G401 (cell line): ENCODE measurements around the gene WARS2. TPM values are rescaled to one million over a fixed set of nuclear protein-coding genes. Genes with fewer than 3 reads are reported as not detected.

Experiments used
- DNase-seq: peaks from one replicate; pipeline ENCODE4 v3.0.0-alpha.2; 2015; ENCODE audit warnings: low spot score
- in situ Hi-C: cut with HindIII; loops from 2 replicates; pipeline ENCODE4 v1.10.0; 2016; ENCODE audit warnings: low sequenced_read_pairs, mixed read lengths
- total RNA-seq: library from RNA; depleted of rRNA; stranded (reverse); fragments of >200 nt; shearing (Covaris generic); gene quantifications from 2 replicates; pipeline ENCODE4 v1.2.3, GENCODE V29; 2014

The WARS2 gene
- total RNA-seq, 1 experiment from 2014 or later, result 15.5 TPM

DNA sequence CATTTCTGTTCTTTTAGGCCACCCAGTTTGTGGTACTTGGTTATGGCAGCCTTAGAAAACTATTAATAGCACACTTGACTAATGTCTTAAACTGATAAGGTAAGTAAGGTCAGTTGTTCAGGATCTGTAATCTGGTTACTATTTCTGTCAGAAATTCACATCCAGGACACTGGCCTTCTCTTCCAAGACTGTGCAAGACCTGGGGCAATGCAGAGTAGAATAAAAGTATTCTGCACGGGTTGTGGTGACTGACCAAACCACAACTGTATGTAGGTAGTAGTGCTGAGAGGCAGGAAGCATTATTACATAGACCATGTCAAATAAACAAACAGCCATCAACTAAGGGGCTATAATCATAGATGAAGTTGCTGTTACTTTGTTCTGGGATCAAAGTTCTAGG is 46.7 kb downstream of the WARS2 start:
- DNase-seq, result no peak
- in situ Hi-C loops, result no loop called here

DNA sequence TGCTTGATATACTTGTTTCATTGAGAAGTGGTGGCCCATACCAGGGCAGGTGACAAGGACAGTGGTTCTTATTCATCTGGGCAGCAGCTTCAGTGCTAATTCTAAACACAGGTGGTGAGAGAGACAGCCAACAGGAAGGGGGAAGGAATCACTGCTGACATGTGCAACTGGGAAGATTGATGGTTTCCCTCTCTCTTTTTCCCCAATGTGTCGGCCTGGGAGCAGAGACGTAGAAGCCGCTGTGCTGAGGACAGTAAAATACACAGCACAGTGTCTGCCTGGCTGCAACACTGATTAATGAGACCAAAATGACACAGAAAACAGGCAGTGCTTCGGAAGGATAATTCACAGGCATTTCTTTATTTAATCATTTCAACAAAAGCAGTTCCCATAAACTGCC is 48.8 kb downstream of the WARS2 start:
- no peak for DNase-seq
- in situ Hi-C loops, result no loop called here

DNA sequence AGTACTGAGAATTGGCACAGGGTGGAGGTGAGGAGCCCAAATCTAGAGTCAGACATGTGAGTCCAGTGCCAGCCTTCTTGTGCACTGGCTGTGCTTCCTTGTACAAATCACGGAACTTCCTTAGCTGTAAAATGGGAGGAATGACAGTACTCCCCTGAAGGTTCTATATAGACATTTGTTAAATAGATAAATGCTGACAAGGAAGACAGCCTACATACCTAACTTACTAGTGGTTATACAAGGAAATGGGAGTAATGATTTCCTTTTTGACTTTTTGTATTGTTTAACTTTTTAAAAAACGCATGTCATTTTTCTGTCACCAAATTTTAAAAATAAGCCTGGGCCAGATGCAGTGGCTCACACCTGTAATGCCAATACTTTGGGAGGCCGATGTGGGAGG is 50.2 kb downstream of the WARS2 start:
- no peak for DNase-seq
- in situ Hi-C loops, result no loop called here

DNA sequence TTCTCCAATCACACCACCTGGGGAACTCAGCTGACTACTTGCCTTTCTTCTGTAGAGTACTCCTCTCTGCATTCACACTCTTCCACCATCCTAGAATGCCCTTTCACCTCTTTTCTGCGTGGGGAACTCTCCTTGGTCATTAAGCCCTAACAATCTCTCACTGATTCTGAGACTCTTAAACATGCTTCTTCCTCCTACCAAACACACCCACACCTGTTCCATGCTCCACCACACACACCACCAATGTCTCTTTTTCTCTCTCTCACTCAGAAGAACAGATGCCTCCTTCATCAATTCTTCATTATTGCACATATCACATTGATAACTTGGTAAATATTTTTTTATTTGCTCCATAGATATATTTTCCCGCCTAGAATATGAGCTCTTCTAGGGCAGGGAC is 53.6 kb downstream of the WARS2 start:
- DNase-seq, result no peak
- in situ Hi-C loops, result no loop called here

DNA sequence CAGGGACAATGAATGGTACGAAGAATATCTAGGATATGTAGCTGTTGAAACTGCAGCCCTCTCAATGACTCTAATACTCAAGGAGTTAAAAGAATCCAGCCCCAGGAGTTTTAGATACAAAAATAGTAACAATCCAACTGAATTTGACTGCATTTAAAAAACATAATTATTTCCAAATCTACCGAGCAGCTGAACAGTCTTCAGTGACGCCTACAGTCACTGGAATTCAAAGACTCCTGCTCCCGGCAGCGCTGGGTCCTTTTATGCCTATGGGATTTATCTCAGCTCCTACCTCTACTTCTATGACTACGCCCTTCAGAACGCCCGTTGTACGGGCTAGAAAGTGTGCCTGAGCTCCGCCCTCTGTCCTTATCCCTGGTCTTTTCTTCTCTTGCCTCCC is 55.7 kb downstream of the WARS2 start:
- in situ Hi-C loops, result no loop called here
- no peak for DNase-seq

DNA sequence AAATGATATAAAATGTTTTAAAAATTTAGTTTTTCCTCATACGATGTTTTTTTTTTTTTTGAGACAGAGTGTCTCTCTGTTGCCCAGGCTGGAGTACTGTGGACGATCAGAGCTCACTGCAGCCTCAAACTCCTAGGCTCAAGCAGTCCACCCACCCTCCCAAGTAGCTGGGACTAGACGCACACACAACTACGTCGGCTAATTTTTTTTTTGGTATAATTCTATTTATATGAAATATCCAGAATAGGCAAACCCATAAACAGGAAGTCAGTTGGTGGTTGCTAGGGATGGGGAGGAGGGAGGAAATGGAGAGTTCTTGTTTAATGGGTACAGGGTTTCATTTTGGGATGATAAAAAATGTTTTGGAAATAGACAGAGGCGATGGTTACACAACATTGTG is 56.5 kb downstream of the WARS2 start:
- in situ Hi-C loops, result no loop called here
- DNase-seq, result no peak

DNA sequence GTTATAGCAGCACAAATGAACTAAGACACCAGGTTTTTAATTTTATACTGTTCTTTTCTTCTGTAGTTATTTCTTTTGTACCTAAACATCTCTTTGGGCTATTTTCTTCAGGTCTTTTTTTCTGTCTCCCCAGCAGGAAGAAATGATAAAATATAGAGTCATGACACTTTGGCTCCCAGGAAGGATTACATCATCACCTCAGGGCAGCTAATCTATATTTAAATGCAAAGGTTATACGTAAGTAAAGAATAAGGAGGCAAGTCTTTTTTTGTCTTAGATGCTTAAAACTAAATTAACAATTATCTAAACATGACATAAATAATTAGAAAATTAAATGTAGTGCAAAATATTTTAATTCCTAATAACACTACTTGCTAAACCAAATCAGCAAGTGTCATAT is 57.0 kb downstream of the WARS2 start:
- in situ Hi-C loops, result no loop called here

DNA sequence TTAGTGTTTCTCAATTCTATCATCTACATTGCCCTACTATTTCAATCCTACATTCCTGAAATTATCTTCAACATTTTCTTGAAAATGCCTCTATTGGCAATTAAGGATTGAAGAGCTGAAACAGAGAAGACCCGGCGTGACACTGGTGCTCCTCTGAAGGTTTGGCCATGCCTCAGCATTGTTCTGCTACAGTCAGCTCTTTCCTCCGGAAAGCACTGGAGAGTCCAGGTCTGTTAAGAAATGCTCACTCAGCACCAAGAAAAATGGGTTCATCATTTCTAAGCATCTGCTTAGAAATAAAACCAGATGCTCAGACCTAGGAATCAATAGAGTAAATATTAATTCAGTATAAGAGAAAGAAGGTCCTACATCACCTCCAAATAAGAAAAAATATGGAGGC is 58.8 kb downstream of the WARS2 start:
- DNase-seq, result peak; percentile 45
- in situ Hi-C loops, result no loop called here

More for the DNA sequence above, 57.0 kb downstream of the WARS2 start:
- no peak for DNase-seq

DNA sequence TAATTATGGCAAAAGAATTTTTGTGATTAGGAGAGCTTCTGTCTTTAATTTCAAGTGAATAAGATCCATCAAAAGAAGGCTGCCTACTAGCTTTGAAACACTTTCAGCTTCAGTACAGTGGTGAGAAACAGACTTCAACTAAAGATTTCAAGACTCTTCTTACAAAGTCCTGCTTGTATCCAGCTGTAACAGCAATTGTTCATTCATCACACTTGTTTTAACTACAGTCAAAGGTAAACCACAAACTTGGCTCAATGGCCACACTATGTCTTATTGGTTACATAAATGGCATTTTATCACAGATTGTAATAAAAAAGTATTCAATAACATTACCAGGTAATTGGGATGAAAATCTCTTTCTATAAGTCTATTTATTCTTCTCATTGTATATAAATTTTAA is 59.2 kb downstream of the WARS2 start:
- in situ Hi-C loops, result no loop called here
- DNase-seq, result peak; percentile 31

DNA sequence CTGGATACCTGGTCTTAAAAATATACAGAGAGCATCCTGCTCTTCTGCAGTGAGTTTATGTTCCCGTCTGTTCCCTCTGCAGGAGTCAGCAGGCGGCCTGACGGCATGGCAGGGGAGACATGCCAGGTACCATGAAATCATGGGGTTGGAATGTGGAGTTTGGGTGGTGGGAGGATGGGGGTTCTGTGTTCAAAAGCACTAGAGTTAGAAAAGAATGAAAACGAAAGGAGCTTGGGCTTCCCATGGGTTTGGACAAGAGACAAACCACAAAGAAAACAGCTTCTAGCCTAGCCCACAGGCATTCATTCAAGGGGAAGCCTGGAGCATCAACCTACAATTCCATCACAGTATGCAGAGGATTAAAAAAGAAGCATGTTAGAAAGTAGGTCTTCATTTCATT is 59.9 kb downstream of the WARS2 start:
- in situ Hi-C loops, result no loop called here
- DNase-seq, result peak; percentile 71

DNA sequence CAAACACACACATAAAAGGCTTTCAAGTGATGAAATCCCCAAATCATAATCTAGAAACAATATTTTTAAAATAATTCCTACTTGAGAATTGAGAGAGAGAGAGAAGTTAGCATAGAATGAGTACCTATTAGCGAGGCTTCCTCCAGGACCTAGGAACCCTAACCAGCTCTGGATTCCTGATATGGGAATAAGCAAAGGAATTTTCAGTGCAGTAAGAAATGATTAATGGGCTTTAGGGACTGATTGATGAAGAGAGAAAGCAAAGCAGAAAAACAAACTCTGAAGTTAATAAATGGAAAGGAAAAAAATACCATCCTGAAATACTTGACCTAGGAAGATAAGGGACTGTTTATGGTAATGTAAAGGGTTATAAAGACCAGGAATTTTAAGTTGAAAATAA is 60.6 kb downstream of the WARS2 start:
- in situ Hi-C loops, result no loop called here
- DNase-seq, result peak; percentile 4

DNA sequence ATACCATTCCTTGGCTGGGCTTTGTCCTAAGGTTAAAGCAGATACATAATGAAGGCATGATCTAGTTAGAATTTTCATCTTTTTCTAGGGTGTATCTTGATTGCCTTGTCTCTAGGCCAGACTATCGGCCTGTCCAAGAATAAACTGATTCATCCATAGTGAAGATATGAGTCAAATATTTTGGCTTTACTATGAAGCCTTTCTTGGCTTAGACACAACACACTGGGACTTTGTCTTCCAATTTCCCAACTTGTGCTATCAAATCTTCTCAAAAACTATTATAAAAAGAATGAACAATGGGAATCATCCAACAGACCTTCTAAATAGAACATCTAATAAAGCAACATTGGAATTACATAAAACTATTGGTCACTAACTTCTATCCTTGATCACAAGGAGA is 64.8 kb downstream of the WARS2 start:
- DNase-seq, result no peak
- in situ Hi-C loops, result no loop called here

DNA sequence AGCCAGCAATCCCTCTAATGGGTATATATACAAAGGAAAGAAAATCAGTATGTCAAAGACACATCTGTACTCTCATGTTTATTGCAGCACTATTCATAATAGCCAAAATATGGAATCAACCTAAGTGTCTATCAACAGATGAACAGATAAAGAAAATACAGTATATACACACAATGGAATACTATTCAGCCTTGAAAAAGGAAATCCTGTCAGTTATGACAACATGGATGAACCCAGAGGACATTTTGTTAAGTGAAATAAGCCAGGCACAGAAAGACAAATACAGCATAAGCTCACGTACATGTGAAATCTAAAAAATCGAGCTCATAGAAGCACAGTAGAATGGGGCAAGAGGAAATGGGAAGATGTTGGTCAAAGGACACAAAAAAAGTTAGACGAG is 69.1 kb downstream of the WARS2 start:
- no peak for DNase-seq
- in situ Hi-C loops, result no loop called here

DNA sequence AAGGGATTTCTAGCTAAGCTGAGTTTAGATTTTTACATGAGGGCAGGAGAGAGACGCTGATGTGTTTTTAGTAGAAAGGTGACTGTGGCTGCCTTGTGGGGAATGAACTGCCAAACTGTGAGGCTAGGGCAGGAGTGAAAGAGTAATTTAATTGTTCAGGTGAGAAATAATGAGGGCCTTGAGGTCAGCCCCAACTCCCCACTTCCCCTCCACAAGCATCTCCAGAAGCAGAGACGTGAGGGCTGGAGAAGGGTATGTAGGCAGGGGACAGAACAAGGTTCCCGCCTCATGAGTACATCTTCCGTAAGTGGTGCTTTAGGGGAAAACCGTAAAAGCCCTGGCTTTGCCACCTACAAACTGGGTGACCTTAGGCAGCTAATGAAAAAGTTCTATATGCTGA is 70.8 kb downstream of the WARS2 start:
- no peak for DNase-seq
- in situ Hi-C loops, result no loop called here

DNA sequence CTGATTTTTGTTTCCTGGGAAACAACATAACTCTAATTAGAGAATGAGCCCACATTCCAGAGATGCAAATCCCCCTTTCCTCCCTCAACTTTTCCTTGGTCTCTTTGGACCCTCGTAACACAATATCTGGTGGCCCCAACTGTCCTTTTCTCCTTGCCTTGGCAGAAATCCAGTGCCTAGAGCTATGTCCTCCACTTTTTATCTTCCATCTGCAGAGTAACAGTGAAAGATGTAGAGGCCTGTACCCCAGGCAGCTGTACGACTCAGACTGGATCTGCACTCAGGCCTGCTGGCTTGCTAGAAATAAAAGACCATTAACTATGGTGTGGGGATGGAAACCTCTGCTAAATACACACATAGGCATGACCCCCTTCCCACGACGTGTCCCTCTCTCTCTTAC is 72.0 kb downstream of the WARS2 start:
- no peak for DNase-seq
- in situ Hi-C loops, result no loop called here

DNA sequence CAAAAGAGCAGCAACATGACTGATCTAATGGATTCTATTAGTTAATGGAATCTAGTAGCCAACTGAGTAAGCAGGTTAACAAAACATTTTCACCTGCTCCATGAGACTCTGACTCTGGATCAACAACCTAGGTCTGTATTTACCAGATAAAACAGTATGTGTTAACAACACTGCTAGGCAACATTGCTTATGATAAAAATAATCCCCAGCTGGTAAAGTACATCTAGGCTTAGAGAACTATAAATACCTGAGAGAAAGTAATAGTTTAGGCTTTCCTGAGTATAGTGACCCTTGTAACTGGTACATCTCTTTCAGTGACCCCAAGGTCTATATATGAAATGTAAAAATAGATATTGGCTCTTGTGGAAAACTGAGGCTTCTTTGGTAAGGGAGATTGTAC is 78.8 kb downstream of the WARS2 start:
- in situ Hi-C loops, result no loop called here
- no peak for DNase-seq

DNA sequence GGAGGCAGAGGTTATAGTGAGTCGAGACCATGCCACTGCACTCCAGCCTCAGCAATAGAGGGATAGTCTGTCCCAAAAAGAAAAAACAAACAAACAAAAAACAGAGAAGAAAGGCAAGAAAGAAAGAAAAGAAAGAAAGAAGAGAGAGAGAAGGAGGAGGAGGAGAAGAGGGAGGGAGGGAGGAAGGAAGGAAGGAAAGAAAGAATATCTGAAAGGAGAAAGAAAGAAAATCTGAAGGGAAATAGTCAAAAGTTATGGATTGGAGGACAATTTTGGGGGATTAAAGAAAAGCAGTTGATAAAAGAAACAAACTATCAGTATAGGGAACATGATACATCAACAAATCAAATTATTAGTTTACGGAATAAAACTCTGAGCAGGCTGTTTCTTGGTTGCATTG is 84.9 kb downstream of the WARS2 start:
- in situ Hi-C loops, result no loop called here
- no peak for DNase-seq

DNA sequence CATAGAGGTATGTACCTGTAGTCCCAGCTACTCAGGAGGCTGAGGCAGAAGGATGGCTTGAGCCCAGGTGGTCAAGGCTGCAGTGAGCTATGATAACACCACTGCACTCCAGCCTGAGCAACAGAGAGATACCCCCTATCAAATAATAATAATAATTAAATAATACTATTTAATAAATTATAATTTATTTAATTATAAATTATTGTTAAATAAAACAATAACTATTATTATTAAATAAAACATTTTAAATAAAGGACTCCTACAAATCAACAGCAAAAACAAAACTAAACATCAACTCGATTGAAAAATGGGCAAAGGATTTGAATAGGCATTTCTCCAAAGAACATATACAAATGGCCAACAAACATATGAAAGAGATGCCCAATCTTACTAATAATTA is 86.5 kb downstream of the WARS2 start:
- no peak for DNase-seq
- in situ Hi-C loops, result no loop called here

DNA sequence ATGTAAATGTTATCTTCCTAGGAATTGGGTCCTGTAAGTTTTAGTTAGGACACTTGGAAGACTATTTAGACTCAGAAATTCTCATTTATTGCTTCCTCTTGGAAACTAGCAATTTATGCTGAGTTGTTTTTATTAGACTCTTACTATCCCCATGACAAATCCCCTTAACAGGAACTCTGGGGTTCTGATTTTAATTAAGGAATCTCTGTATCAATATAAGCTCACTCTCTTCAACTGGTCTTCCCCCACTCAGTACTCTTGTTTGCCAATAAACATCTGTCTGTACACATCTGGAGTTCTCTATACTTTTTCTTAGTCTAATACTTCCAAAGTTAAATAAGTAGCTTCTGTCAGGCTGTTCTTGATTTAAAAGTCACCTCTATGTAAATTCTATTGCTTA is 88.2 kb downstream of the WARS2 start:
- no peak for DNase-seq
- in situ Hi-C loops, result no loop called here

DNA sequence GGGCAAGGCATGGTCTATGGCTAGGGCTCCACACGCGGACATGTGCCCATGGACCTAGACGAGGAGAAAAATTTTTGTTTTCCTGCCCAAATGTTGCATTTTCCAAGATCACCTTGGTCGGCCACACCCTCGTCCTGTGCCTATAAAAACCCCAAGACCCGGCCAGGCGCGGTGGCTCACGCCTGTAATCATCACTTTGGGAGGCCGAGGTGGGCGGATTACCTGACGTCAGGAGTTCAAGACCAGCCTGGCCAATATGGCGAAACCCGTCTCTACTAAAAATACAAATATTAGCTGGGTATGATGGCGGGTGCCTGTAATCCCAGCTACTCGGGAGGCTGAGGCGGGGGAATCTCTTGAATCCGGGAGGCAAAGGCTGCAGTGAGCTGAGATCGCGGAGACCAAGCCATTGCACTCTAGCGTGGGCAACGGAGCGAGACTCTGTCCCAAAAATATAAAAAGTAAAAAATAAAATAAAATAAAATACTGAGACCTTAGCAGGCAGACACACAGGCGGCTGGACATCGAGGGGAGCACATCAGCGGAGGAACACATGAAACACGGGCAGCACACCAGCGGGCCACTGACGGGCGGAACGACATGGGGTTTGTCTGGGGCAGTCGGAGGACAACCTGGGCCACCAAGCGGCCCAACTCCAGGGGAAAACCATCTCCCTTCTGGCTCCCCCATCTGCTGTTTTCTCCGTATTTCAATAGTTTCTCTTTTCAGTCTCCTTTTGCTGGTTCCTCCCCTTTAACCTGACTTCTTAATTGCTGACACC is 91.6 kb downstream of the WARS2 start:
- no peak for DNase-seq
- in situ Hi-C loops, result no loop called here

DNA sequence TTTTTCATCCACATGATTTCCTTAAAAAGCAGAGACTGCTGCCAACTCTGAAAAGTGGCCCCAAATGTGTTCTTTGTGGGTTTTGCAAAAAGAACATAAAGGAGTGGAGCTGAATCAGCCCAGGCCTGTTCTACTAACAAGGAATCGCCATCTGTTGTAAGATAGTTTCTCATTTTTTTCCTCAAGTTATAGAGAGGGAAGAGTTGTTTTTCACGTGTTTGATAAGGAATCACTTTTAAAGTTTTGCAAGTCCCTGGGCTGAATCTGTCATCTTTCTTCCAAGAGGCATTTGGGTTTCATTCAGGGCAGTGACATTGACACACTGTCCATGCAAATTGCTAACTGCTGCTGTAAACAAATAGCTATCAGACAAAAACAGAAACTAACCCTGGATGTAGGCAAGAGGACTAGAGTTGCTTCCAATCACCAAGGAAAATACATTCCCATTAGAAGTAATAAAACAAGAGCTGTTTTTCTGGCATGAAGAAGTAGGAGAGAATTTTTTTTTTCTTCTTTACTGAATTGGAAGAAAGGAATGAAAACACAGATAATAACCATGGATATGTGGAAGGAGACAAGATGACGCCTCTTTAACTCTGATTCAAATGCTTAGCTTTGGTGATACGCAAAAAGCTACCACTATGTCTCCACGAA is 93.5 kb downstream of the WARS2 start:
- in situ Hi-C loops, result no loop called here
- DNase-seq, result peak; percentile 1
